Suprapubic skin (tissue), 4 donors: ENCODE data around the gene CBL.
"Not testable (repeated sequence)": the region's sequence is repeated elsewhere in the genome, so short reads cannot be mapped to it uniquely, and the experiment has no call there.

Experiments used
- CTCF ChIP-seq, 2 donors: fragments of 200-600 bp in 1 of 2; fragments of 450-650 bp in 1 of 2; sonication (generic) in 1 of 2; IDR thresholded peaks; one replicate each; pipeline ENCODE4 v1.5.1; 2016 to 2019; ENCODE audit warnings: antibody characterized with exemption in 2 of 2, mild to moderate bottlenecking in 1 of 2, moderate library complexity in 1 of 2
- POLR2A ChIP-seq, 2 donors: fragments of 450-650 bp; IDR thresholded peaks; one replicate each; pipeline ENCODE4 v1.6.1; 2017; ENCODE audit warnings: antibody characterized with exemption in 2 of 2, mild to moderate bottlenecking in 2 of 2, moderate library complexity in 2 of 2
- POLR2AphosphoS5 ChIP-seq, 3 donors: sonication (generic); formaldehyde crosslinking; IDR thresholded peaks; one replicate each; pipeline ENCODE4 v1.6.1; 2017; ENCODE audit warnings: antibody characterized with exemption in 3 of 3

GRCh38 chr11:119167077-119167458, 39.1 kb upstream of the CBL start:
- TF ChIP-seq CTCF, POLR2A, POLR2AphosphoS5 (IDR thresholded peaks at IDR 0.05): not testable (repeated sequence)
